ES-I3 (cell line): ENCODE data around the gene NIPBL.
"Not testable (repeated sequence)": the region's sequence is repeated elsewhere in the genome, so short reads cannot be mapped to it uniquely, and the experiment has no call there.

Experiments
- H3K36me3 ChIP-seq: 2 replicates; pipeline ENCODE4 v1.6.1; 2013; ENCODE audit warnings: mild to moderate bottlenecking, low read length, control low read depth, moderate library complexity; ENCODE audit not compliant: insufficient read depth
- H3K4me1 ChIP-seq: 2 replicates; pipeline ENCODE4 v1.6.1; 2013; ENCODE audit warnings: mild to moderate bottlenecking, control low read depth, low read length; ENCODE audit not compliant: insufficient read depth
- H3K9ac ChIP-seq: 2 replicates; pipeline ENCODE4 v1.6.1; 2013; ENCODE audit warnings: low read depth, mild to moderate bottlenecking, low read length, moderate library complexity
- H3K9me3 ChIP-seq: 2 replicates; pipeline ENCODE4 v1.6.1; 2013; ENCODE audit warnings: mild to moderate bottlenecking, low read length, moderate library complexity; ENCODE audit not compliant: control insufficient read depth, insufficient read depth

NIPBL gene

DNA sequence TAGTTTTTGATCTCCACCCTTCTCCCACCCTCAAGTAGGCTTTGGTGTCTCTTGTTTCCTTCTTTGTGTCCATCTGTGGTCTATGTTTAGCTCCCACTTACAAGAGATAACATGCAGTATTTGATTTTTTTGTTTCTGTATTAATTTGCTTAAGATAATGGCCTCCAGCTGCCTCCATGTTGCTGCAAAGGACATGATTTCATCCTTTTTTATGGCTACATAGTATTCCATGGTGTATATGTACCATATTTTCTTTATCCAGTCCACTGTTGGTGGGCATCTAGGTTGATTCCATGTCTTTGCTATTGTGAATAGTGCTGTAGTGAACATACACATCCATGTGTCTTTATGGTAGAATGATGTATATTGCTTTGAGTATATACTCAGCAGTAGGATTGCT lies 24.5 kb downstream of the NIPBL start:
- H3K9me3 ChIP-seq, H3K36me3 ChIP-seq, H3K9ac ChIP-seq, H3K4me1 ChIP-seq: not testable (repeated sequence)

DNA sequence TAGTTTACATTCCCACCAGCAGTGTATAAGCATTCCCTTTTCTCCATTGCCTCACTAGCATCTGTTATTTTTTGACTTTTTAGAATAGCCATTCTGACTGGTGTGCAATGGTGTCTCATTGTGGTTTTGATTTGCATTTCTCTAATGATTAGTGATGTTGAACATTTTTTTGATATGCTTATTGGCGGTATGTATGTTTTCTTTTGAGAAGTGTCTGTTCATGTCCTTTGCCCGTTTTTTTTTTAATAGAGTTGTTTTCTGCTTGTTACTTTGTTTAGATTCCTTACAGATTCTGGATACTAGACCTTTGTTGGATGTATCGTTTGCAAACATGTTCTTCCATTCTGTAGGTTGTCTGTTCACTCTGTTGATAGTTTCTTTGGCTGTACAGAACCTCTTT lies 25.3 kb downstream of the NIPBL start:
- H3K36me3 ChIP-seq, result no peaks in the 10 kb centered on the region
- H3K9ac ChIP-seq, result no peak overlapping the region
- H3K9me3 ChIP-seq, result no peaks in the 10 kb centered on the region
- no peaks in the 10 kb centered on the region for H3K4me1 ChIP-seq

DNA sequence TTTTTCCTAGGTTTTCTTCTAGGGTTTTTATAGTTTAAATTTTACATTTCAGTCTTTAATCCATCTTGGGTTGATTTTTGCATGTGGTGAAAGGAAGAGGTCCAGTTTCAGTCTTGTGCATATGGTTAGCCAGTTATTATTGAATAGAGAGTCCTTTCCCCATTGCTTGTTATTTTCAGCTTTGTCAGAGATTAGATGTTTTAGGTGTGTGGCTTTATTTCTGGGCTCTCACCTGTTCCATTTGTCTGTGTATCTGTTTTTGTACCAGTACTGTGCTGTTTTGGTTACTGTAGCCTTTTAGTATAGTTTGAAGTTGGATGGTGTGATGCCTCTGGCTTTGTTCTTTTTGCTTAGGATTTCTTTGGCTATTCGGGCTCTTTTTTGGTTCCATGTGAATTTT lies 25.8 kb downstream of the NIPBL start:
- Histone ChIP-seq H3K9me3 (no peaks in the 10 kb centered on the region), H3K4me1 (no peaks in the 10 kb centered on the region), H3K9ac (no peak overlapping the region), H3K36me3 (no peaks in the 10 kb centered on the region)

DNA sequence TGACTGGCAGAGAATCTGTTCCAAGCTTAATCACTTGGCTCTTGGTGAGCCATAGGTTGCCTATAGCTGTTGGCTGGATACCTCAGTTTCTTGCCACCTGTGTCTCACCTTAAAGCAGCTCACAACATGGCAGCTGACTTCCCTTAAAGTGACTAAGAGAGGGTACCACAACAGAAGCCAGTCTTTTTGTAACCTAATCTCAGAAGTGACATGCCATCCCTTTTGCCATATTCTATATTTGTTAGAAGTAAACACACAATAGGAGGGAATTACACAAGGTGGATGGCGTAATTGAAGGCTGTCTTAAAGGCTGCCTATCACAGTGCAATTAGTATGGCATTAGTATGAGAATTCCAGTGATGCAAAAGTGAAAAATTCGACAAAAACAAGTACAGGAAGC lies 28.1 kb downstream of the NIPBL start:
- no peak overlapping the region for H3K9ac ChIP-seq
- no peaks in the 10 kb centered on the region for H3K36me3 ChIP-seq
- no peaks in the 10 kb centered on the region for H3K4me1 ChIP-seq
- H3K9me3 ChIP-seq, result no peaks in the 10 kb centered on the region

DNA sequence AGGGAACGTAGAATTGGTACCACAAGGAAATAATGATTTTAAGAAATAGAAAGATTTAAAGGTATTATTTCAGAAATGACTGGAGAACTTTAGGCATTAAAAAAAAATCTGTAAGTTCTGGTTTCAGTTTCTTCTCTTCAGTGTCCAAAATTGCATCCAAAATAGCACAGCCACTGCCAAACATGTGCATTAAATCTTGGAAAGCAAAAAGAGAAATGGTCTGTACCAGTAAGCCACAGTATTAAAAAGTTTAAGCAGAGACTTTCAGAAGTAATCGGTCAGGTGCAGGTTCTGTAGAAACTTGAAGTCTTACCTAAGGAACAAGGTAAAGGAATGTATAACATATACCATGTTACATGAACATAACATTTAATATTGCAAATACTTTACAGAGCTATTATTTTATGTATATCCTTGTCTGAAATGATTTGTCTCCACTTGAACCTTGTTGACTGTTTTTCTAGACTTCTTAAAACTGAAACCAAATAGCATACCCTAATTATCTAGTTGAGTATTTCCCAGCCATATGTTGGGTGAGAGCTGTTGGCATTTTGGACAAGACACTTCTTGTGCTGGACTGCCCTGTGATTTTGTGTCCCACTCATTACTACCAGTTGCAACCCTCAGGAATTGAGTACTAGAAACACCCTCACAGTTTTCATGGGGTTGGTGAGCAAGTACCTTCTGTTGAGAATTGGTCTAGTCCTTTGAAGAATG lies 32.1 kb downstream of the NIPBL start:
- H3K9ac ChIP-seq, result no peak overlapping the region
- H3K4me1 ChIP-seq, result no peaks in the 10 kb centered on the region
- no peaks in the 10 kb centered on the region for H3K9me3 ChIP-seq

DNA sequence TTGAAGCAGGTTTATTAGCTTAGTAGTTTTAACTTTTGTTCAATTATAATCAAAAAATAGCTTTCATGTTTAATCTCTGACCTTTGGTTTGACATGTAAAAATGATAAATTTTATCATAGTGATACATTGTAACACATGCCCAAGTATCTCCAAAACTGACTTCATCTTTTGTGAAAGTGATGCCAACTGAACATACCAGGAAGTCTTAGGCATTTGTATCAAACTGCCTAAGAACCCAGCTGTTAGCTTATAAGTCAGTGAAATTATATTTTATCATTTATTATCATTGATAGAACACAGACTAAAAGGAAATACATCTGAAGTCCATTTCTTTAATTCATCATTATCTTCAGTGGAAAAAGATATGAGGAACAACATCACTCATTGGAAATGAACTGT lies 39.1 kb downstream of the NIPBL start:
- Histone ChIP-seq H3K4me1 (no peaks in the 10 kb centered on the region), H3K36me3 (no peaks in the 10 kb centered on the region), H3K9me3 (no peaks in the 10 kb centered on the region), H3K9ac (no peak overlapping the region)

More for the DNA sequence above, 32.1 kb downstream of the NIPBL start:
- no peaks in the 10 kb centered on the region for H3K36me3 ChIP-seq

DNA sequence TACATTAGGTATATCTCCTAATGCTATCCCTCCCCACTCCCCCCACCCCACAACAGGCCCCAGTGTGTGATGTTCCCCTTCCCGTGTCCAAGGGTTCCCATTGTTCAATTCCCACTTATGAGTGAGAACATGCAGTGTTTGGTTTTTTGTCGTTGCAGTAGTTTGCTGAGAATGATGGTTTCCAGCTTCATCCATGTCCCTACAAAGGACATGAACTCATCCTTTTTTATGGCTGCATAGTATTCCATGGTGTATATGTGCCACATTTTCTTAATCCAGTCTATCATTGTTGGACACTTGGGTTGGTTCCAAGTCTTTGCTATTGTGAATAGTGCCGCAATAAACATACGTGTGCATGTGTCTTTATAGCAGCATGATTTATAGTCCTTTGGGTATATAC lies 40.0 kb downstream of the NIPBL start:
- not testable (repeated sequence) for H3K9me3 ChIP-seq, H3K4me1 ChIP-seq, H3K9ac ChIP-seq, H3K36me3 ChIP-seq

DNA sequence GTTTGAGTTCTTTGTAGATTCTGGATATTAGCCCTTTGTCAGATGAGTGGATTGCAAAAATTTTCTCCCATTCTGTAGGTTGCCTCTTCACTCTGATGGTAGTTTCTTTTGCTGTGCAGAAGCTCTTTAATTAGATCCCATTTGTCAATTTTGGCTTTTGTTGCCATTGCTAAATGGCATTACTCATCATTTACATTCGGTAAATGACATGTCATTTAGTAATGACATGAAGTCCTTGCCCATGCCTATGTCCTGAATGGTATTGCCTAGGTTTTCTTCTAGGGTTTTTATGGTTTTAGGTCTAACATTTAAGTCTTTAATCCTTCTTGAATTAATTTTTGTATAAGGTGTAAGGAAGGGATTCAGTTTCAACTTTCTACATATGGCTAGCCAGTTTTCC lies 40.8 kb downstream of the NIPBL start:
- not testable (repeated sequence) for H3K4me1 ChIP-seq, H3K36me3 ChIP-seq, H3K9me3 ChIP-seq, H3K9ac ChIP-seq

DNA sequence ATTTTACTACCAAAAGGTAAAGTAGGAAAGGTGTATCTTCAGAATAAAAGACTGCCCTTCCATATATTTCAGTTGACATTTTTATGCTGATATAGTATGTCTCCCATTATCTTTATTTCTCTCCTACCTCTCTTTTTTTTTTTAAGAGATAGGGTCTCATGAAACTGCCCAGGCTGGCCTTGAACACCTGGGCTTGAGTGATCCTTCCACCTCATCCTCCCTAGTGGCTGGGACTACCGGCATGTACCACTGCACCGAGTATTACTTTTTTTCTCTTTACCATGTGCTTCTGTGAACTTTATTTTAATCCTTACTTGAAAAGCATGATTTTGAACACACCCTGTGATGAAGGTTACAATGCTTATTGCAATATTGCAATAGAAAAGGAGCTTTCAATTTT lies 42.7 kb downstream of the NIPBL start:
- Histone ChIP-seq H3K4me1 (no peaks in the 10 kb centered on the region), H3K9ac (no peak overlapping the region), H3K9me3 (no peaks in the 10 kb centered on the region), H3K36me3 (no peaks in the 10 kb centered on the region)

DNA sequence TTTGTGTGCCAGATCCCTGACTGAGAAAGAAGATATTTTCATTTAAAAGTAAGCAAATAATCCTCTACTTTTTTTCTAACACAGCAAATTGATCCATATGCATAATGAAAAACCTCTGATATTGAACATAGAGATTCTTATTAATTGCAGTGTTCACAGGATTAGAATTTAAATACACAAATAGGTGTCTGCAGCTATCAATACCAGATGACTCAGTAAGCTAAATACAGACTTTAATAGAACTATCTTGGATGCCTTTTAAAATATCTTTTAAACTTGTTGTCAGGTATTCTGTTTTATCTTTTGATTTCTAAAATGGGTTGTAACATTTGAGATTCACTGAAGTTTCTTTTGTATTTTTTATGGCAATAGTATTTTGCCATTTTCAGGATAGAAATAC lies 43.1 kb downstream of the NIPBL start:
- Histone ChIP-seq H3K9ac (no peak overlapping the region), H3K4me1 (no peaks in the 10 kb centered on the region), H3K36me3 (no peaks in the 10 kb centered on the region), H3K9me3 (no peaks in the 10 kb centered on the region)

DNA sequence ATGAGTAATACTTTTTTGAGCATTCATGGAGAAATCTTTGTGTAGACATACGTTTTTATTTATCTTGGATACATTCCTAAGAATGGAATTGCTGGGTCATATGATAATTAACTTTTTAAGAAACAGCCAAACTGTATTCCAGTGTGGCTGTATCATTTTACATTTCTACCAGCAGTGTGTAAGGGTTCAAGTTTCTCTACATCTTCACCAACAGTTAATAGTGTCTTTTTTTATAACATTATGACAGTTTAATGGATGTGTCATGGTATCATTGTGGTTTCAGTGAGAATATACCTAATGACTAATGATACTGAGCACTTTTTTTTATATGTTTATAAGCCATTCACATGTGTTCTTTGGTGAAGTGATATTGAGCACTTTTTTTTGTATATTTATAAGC lies 52.4 kb downstream of the NIPBL start:
- H3K9ac ChIP-seq, result no peak overlapping the region
- H3K9me3 ChIP-seq, result no peaks in the 10 kb centered on the region
- no peaks in the 10 kb centered on the region for H3K4me1 ChIP-seq
- H3K36me3 ChIP-seq, result no peaks in the 10 kb centered on the region

DNA sequence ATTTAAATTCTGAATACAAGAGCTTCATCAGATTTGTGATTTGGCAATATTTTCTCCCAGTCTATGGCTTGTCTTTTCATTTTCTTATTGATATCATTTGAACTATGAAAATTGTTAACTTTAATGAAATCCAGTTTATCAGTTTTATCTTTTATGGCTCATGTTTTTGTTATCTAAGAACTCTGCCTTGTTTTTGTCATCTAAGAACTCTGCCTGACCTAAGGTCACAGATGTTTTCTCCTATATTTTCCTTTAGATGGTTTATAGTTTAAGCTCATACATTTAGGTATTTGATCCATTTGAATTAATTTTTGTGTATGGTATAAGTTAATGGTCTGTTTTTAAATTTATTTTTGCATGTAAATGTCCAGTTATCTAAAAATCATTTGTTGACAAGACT lies 52.9 kb downstream of the NIPBL start:
- no peaks in the 10 kb centered on the region for H3K9me3 ChIP-seq
- no peaks in the 10 kb centered on the region for H3K4me1 ChIP-seq
- no peak overlapping the region for H3K9ac ChIP-seq
- H3K36me3 ChIP-seq, result no peaks in the 10 kb centered on the region

DNA sequence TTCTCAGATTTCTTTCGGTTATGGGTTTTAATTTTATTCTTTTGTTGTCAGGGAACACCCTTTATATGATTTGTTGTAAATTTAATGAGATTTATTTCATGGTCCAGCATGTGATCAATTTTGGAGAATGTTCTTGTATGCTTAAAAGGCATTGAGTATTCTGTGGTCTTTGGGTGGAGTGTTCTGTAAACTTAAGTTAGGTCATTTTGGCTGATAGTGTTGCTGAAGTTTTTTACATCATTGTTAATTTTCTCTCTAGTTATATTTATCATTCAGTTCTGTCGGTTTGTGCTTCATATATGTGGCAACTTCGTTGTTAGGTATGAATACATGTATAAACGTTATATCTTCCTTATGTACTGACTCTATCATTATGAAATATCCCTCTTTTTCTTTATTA lies 55.5 kb downstream of the NIPBL start:
- no peaks in the 10 kb centered on the region for H3K4me1 ChIP-seq
- H3K36me3 ChIP-seq, result no peaks in the 10 kb centered on the region
- H3K9ac ChIP-seq, result no peak overlapping the region
- no peaks in the 10 kb centered on the region for H3K9me3 ChIP-seq

DNA sequence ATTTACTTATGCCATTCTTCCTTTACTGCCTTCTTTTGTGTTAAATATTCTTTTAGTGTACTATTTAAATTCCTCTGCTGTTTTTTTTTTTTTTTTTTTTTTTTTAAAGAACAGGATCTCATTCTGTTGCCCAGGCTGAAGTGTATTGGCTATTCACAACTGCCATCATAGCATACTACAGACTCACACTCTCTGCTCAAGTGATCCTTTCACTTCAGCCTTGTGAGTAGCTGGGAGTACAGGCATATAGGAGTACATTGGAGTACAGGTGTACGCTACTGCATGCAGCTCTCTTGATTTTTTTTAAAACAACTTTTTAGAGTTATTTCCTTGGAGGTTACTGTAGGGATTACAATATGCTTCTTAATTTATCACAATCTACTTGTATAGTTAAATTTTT lies 56.1 kb downstream of the NIPBL start:
- Histone ChIP-seq H3K9me3 (no peaks in the 10 kb centered on the region), H3K9ac (no peak overlapping the region), H3K4me1 (no peaks in the 10 kb centered on the region)

DNA sequence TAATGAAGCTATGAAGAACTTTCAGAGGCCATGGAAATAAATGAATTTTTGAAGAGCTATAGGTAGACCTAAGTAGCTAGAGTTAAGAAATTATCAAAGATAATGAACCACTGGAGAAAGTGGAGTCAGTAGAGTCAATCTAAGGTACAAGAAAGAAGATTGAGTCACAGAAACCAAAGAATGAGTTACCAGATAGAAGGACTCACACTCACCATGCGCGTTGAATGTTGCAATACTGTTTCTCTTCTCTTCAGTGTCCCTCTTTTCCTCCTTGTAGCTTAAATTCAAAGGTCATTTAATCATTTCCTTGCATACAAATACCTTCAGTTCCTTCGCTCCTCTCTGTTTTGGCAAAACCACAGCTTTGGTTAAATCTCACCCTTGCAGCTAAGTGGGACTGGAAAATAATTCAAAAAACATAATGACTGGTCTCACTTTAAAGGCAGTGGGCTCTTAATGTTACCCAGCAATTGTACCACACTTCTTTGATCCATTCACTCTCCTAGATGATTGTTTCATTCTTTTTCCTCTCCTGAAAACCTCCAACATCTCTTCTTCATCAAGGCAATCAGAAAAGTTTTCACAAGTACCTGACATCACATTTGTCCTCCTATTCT lies 58.3 kb downstream of the NIPBL start:
- no peaks in the 10 kb centered on the region for H3K4me1 ChIP-seq
- H3K36me3 ChIP-seq, result no peaks in the 10 kb centered on the region
- H3K9me3 ChIP-seq, result no peaks in the 10 kb centered on the region
- H3K9ac ChIP-seq, result no peak overlapping the region

More for the DNA sequence above, 56.1 kb downstream of the NIPBL start:
- H3K36me3 ChIP-seq, result no peaks in the 10 kb centered on the region
